GM19193 (cell line): Measurements from ENCODE around the gene FHDC1.

Source experiments
- POLR2A ChIP-seq: IDR thresholded peaks from 4 replicates; pipeline ENCODE4 v1.6.1; 2011; ENCODE audit not compliant: insufficient read depth, insufficient read length; ENCODE audit errors: extremely low read depth

FHDC1 gene

GRCh38 chr4:152945639-152946038 lies 9.5 kb downstream of the FHDC1 start:
- no peak for TF ChIP-seq POLR2A

GRCh38 chr4:152946446-152946845 lies 10.3 kb downstream of the FHDC1 start:
- no peak for TF ChIP-seq POLR2A

GRCh38 chr4:152947311-152947710 lies 11.2 kb downstream of the FHDC1 start:
- no peak for TF ChIP-seq POLR2A

GRCh38 chr4:152949930-152950329 lies 13.8 kb downstream of the FHDC1 start:
- TF ChIP-seq POLR2A = no peak

GRCh38 chr4:152950402-152951274 lies 14.5 kb downstream of the FHDC1 start:
- no peak for TF ChIP-seq POLR2A

GRCh38 chr4:152951348-152951747 lies 15.2 kb downstream of the FHDC1 start:
- no peak for TF ChIP-seq POLR2A

- no peak for TF ChIP-seq POLR2A
Observed at GRCh38 chr4:152953514-152953913, 17.4 kb downstream of the FHDC1 start.

GRCh38 chr4:152954741-152955140 lies 18.6 kb downstream of the FHDC1 start:
- TF ChIP-seq POLR2A = no peak

GRCh38 chr4:152956147-152956546 lies 20.0 kb downstream of the FHDC1 start:
- no peak for TF ChIP-seq POLR2A

GRCh38 chr4:152956650-152957436 lies 20.7 kb downstream of the FHDC1 start:
- TF ChIP-seq POLR2A = no peak

- TF ChIP-seq POLR2A = no peak
Observed at GRCh38 chr4:152957437-152958171, 21.5 kb downstream of the FHDC1 start.

GRCh38 chr4:152959080-152959479 lies 23.0 kb downstream of the FHDC1 start:
- TF ChIP-seq POLR2A = no peak

- TF ChIP-seq POLR2A = no peak
Observed at GRCh38 chr4:152960082-152960481, 24.0 kb downstream of the FHDC1 start.

- TF ChIP-seq POLR2A = no peak
Observed at GRCh38 chr4:152961014-152961772, 25.1 kb downstream of the FHDC1 start.
